ENCODE results near the gene TACO1. TPM values are rescaled to one million over a fixed set of nuclear protein-coding genes. Genes with fewer than 3 reads are reported as not detected.

Gene TACO1
- total RNA-seq, 1 donor from 2014 or later, result 13.6 TPM

DNA sequence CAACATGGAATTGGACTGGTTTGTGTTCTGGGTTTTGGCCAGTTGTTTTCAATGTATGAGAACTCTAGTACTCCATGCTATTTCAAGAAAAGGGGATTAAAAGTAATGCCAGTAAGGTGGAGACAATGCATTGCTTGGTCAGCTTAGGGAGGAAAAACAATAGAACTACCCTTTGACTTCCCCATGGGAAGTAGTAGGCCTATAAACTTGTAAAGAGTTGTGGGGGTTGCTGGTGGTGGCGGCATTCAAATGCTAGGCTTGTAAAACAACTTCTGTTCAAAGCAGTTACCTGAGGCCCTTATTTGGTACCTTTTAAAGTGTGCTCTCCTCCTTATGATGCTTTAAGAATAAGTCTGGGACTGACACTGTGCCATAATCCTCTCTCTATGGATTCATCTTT is 30.9 kb downstream of the TACO1 start:
- ATAC-seq (no peak), DNase-seq (no peak)
- Histone ChIP-seq H3K9me3 (no peaks in the 10 kb centered on the region), H3K4me1 (peaks cover 73% of the 10 kb centered on the region), H3K4me3 (no peak overlapping the region), H3K36me3 (peaks cover 54% of the 10 kb centered on the region), H3K27me3 (ENCODE audit: low read depth) (no peaks in the 10 kb centered on the region), H3K27ac (no peak overlapping the region)
- intact Hi-C loops (cut with DNase I), result no loop called here
- TF ChIP-seq, protein P1, sequence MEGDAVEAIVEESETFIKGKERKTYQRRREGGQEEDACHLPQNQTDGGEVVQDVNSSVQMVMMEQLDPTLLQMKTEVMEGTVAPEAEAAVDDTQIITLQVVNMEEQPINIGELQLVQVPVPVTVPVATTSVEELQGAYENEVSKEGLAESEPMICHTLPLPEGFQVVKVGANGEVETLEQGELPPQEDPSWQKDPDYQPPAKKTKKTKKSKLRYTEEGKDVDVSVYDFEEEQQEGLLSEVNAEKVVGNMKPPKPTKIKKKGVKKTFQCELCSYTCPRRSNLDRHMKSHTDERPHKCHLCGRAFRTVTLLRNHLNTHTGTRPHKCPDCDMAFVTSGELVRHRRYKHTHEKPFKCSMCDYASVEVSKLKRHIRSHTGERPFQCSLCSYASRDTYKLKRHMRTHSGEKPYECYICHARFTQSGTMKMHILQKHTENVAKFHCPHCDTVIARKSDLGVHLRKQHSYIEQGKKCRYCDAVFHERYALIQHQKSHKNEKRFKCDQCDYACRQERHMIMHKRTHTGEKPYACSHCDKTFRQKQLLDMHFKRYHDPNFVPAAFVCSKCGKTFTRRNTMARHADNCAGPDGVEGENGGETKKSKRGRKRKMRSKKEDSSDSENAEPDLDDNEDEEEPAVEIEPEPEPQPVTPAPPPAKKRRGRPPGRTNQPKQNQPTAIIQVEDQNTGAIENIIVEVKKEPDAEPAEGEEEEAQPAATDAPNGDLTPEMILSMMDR (IDR thresholded peaks at IDR 0.05), result no peak

DNA sequence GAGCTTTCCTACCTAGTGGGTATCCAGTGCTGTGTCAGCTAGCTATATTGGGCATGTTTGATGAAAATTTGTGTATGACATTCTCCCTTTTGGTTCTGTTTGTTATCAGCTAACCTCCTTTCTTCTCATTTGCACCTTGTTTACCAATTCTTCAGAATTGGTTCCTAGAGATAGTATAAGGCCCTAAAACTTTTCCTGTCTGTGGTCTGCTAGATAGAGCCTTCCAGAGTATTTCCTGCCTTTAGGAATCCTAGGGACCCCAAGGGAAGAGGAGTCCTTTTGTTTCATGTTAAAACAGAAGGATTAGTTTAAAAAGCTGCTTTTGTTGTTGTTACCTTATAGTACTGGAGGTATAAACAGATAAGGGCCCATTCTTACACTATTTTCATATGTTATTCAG is 33.0 kb downstream of the TACO1 start:
- ATAC-seq, result no peak

DNA sequence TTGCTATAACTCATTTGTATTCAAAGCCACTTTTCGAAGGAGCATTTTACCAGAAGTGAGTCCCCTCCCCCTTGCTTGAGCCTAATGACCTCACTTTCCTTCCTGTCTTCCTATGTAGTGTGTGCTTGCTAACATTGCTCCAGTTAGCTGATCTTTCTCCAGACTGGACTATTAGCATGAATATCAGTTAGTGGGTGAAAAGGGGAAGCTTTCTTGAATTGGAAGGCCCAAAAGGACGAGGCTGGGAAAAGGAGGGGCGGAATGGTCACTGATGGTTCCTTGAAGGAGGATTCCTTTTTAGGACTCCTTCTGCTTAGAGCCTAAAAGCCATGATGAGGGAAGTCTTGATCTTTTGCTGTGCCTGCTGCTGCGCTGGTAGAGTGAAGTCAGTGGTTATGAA is 33.5 kb downstream of the TACO1 start:
- TF ChIP-seq, protein P1 (IDR thresholded peaks at IDR 0.05), result no peak
- ATAC-seq (peak in 1 of 2 donors; percentile 61), DNase-seq (no peak)
- Histone ChIP-seq H3K27ac (peak overlapping the region; percentile 50), H3K4me1 (peaks cover 48% of the 10 kb centered on the region), H3K36me3 (peaks cover 67% of the 10 kb centered on the region), H3K27me3 (ENCODE audit: low read depth) (no peaks in the 10 kb centered on the region), H3K4me3 (no peak overlapping the region), H3K9me3 (no peaks in the 10 kb centered on the region)
- intact Hi-C loops (cut with DNase I), result no loop called here

More for the DNA sequence above, 33.0 kb downstream of the TACO1 start:
- Histone ChIP-seq H3K27ac (peak overlapping the region; percentile 50), H3K4me3 (no peak overlapping the region), H3K4me1 (peaks cover 52% of the 10 kb centered on the region), H3K9me3 (no peaks in the 10 kb centered on the region), H3K27me3 (ENCODE audit: low read depth) (no peaks in the 10 kb centered on the region), H3K36me3 (peaks cover 67% of the 10 kb centered on the region)
- DNase-seq, result no peak
- intact Hi-C loops (cut with DNase I), result no loop called here
- TF ChIP-seq, protein P1 (IDR thresholded peaks at IDR 0.05), result no peak

DNA sequence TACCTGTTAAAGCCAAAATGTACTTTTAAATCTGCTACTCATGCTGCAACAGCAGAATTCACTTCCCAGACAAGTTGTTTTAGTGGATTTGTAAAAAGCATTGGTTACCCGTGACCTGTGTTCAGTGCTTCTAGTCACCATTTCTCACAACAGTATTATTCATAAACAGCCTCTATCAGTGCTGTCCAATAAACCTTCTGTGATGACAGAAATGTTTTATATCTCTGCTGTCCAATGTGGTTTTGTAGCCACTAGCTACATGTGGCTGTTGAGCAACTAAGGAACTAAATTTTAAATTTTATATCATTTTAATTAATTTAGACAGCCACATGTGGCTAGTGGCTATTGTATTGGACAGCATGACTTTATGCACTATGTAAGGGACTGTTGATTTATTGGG is 34.1 kb downstream of the TACO1 start:
- H3K36me3 ChIP-seq, result peaks cover 66% of the 10 kb centered on the region
- intact Hi-C loops (cut with DNase I), result no loop called here
- no peak for ATAC-seq

DNA sequence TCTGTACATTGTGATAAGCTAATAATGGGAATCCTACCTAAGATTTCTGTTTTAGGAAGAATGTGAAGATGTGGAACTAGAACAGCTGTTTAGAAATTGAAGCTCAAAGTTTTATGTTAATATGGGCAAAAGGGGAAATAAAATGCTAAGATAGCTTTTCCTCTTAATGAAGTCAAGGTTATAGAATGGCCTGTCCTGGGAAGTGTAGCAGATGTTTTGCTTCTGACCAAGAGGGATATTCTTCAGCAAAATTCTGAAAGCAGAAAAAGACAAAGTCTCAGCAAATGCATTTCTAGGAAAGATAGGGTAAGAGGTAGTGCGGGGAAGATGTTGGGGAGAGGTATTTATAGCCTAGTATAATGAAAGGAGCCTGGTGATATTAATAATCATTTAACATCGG is 34.6 kb downstream of the TACO1 start:
- H3K4me3 ChIP-seq, result no peak overlapping the region
- TF ChIP-seq, protein P1 (IDR thresholded peaks at IDR 0.05), result no peak
- ATAC-seq (no peak), DNase-seq (no peak)
- no peaks in the 10 kb centered on the region for H3K27me3 ChIP-seq (ENCODE audit: low read depth)
- H3K9me3 ChIP-seq, result no peaks in the 10 kb centered on the region
- peaks cover 37% of the 10 kb centered on the region for H3K4me1 ChIP-seq
- intact Hi-C loops (cut with DNase I), result no loop called here
- H3K27ac ChIP-seq, result no peak overlapping the region
- H3K36me3 ChIP-seq, result peaks cover 68% of the 10 kb centered on the region

More for the DNA sequence above, 34.1 kb downstream of the TACO1 start:
- Histone ChIP-seq H3K27me3 (ENCODE audit: low read depth) (no peaks in the 10 kb centered on the region), H3K9me3 (no peaks in the 10 kb centered on the region), H3K4me3 (no peak overlapping the region), H3K4me1 (peaks cover 41% of the 10 kb centered on the region), H3K27ac (peak overlapping the region; percentile 50)
- DNase-seq, result no peak
- TF ChIP-seq, protein P1 (IDR thresholded peaks at IDR 0.05), result no peak

DNA sequence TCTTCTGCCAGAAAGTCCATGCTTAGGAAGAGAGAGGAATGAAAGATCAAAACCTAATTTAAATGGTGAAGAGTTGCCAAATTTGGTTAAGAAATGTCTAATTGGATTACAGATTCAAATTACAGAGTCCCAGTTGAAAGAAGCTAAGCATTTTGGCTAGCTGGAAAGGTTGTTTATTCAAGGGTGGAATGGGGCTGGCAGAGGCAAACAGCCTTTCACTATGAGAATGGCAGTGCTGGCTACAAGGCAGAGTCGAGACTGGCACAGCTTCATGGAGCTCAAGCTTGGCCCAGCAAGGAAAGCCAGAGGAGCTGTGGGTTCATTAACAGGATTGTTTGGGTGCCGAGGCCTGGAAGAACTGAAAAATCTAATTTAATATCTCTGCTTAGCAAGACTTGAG is 35.1 kb downstream of the TACO1 start:
- H3K36me3 ChIP-seq, result peaks cover 68% of the 10 kb centered on the region

More for the DNA sequence above, 35.1 kb downstream of the TACO1 start:
- Histone ChIP-seq H3K4me1 (peaks cover 36% of the 10 kb centered on the region), H3K4me3 (no peak overlapping the region), H3K27ac (no peak overlapping the region), H3K9me3 (no peaks in the 10 kb centered on the region), H3K27me3 (ENCODE audit: low read depth) (no peaks in the 10 kb centered on the region)
- no peak for DNase-seq
- TF ChIP-seq, protein P1 (IDR thresholded peaks at IDR 0.05), result no peak
- no peak for ATAC-seq
- intact Hi-C loops (cut with DNase I), result no loop called here
